ENCODE measurements around the gene ADIPOQ. TPM values are rescaled to one million over a fixed set of nuclear protein-coding genes. Genes with fewer than 3 reads are reported as not detected.
A peak's percentile ranks its signal among the peaks of the same experiment; 100 is the strongest.

Gene ADIPOQ
- not detected in 2 replicates for total RNA-seq (2016; rRNA removed; fragmentation: Illumina TruSeq; extraction: Trizol)
- total RNA-seq (2016; cell fraction: cytosol; rRNA removed; fragmentation: Illumina TruSeq; extraction: Trizol; ENCODE audit: low read depth), result not detected in 2 replicates
- not detected in 2 replicates for total RNA-seq (2016; cell fraction: insoluble cytoplasmic fraction; rRNA removed; fragmentation: Illumina TruSeq; extraction: Trizol)
- not detected in 2 replicates for total RNA-seq (2016; cell fraction: membrane; rRNA removed; fragmentation: Illumina TruSeq; extraction: Trizol)
- not detected in 2 replicates for total RNA-seq (2016; cell fraction: nucleus; rRNA removed; fragmentation: Illumina TruSeq; extraction: Trizol)
- polyA plus RNA-seq (2011; rRNA removed), result not detected in 2 replicates
- polyA plus RNA-seq (2011; cell fraction: cytosol; rRNA removed), result not detected in 2 replicates
- not detected in 2 replicates for polyA plus RNA-seq (2011; cell fraction: nucleus; rRNA removed)
- not detected in 2 replicates for polyA plus RNA-seq (2012)
- not detected in 2 replicates for polyA plus RNA-seq (2016; cell fraction: cytosol; fragmentation: Illumina TruSeq; extraction: Trizol; ENCODE audit: low read depth)
- not detected in 2 replicates for polyA plus RNA-seq (2016; cell fraction: insoluble cytoplasmic fraction; fragmentation: Illumina TruSeq; extraction: Trizol; ENCODE audit: low read depth)
- polyA plus RNA-seq (2016; cell fraction: membrane; fragmentation: Illumina TruSeq; extraction: Trizol; ENCODE audit: low read depth), result not detected in 2 replicates
- polyA plus RNA-seq (2016; cell fraction: nucleus; fragmentation: Illumina TruSeq; extraction: Trizol; ENCODE audit: insufficient read depth, low read depth), result not detected in 2 replicates
- polyA minus RNA-seq (2011; rRNA and poly(A)+ RNA removed; ENCODE audit: low replicate concordance), result not detected in 2 replicates
- polyA minus RNA-seq (2011; cell fraction: cytosol; rRNA and poly(A)+ RNA removed), result not detected in 2 replicates
- not detected in 2 replicates for polyA minus RNA-seq (2011; cell fraction: nucleus; rRNA and poly(A)+ RNA removed)
- not detected for Bru-seq, nascent RNA
- percentile 7 among the genes with signal in this experiment for BruChase-seq, experiment 1, labeled RNA remaining after a 6-hour chase
- BruChase-seq, experiment 2, labeled RNA remaining after a 2-hour chase, result percentile 9 among the genes with signal in this experiment
- long read RNA-seq, experiment 1, result 0 reads
- long read RNA-seq, experiment 2, result 0 reads

DNA sequence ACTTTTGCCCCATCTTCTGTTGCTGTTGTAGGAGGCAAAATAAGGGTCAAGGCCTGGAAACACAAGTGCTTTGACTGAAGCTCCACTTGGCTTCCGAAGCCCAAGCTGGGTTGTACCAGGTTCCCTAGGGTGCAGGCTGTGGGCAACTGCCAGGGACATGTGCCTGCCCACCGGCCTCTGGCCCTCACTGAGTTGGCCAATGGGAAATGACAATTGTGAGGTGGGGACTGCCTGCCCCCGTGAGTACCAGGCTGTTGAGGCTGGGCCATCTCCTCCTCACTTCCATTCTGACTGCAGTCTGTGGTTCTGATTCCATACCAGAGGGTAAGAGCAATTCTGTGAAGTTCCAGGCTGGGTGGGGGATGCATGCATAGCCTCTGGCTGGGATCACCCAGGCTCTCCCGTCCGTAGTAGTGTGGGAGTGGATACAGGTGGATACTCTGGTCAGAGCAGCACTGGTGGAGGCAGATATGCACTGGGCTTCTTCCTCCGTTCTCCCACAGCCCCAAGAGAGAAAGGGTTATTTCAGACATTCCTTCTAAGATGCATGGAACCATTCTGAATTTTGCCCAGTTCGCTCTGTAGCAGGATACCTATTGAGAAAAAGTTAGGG is at the start of gene ADIPOQ:
TSS of gene ADIPOQ (plus strand) at position 285 of the 613 bp plus-strand sequence. CDS start 10,349 bp downstream, outside the sequence.
- DNase-seq (ENCODE audit: low spot score) (no peak), FAIRE-seq (no peak), ATAC-seq (peak; percentile 74)
- no peaks in the 10 kb centered on the region for H4K20me1 ChIP-seq (ENCODE audit: insufficient read depth, low read length)
- no peaks in the 10 kb centered on the region for H3K36me3 ChIP-seq (replicated peaks in 1 of 2; ENCODE audit: control insufficient read depth in 1 of 2, insufficient read depth in 2 of 2, low read length in 2 of 2)
- no peaks in the 10 kb centered on the region for H3K9me3 ChIP-seq (ENCODE audit: low read length)
- ChIA-PET CTCF (ENCODE audit: low intra/inter-chr PET ratio, low total read pairs) (no interaction called here), POLR2A (no interaction called here)
- no peak within 1 kb of the TSS for H3K4me3 ChIP-seq (replicated peaks in 1 of 3; ENCODE audit: insufficient read depth in 1 of 3, low read depth in 2 of 3, low read length in 3 of 3)
- BruUV-seq (replicated peaks), result no TSS peak
- no peak within 1 kb of the TSS for H3K4me2 ChIP-seq (ENCODE audit: low read depth, low read length)
- H3K27ac ChIP-seq (ENCODE audit: extremely low read length, insufficient read depth, low read length), result no peak within 1 kb of the TSS
- H3K4me1 ChIP-seq (ENCODE audit: insufficient read depth, low read length), result peaks cover 17% of the 10 kb centered on the region
- H3K9ac ChIP-seq (ENCODE audit: insufficient read depth, low read depth, low read length), result no peak within 1 kb of the TSS
- no peak within 1 kb of the TSS for H2AFZ ChIP-seq (ENCODE audit: low read length)
- H3K27me3 ChIP-seq (ENCODE audit: control insufficient read depth in 1 of 2, insufficient read depth in 2 of 2, low read length in 2 of 2), result peaks cover 4 to 34% of the 10 kb centered on the region in 2 experiments; a peak in 3 of 5 replicates
- in situ Hi-C loops (cut with HindIII; ENCODE audit: extremely low pct_ligation_motif_present, low pct_unique_long_range_greater_than_20kb), result no loop called here
- intact Hi-C loops (cut with micrococcal nuclease; ENCODE audit: unreplicated experiment), result no loop called here
- H3K79me2 ChIP-seq (ENCODE audit: insufficient read depth, low read length), result no peaks in the 10 kb centered on the region
- WGBS (ENCODE audit: low lambda C conversion rate), result 27% methylated on average over 5 of the region's 7 CpGs
- no peak for TF ChIP-seq ZNF577 (CRISPR knock-in tag; IDR thresholded peaks at IDR 0.05; ENCODE audit: borderline replicate concordance, low read depth)
- TF ChIP-seq, protein P1, sequence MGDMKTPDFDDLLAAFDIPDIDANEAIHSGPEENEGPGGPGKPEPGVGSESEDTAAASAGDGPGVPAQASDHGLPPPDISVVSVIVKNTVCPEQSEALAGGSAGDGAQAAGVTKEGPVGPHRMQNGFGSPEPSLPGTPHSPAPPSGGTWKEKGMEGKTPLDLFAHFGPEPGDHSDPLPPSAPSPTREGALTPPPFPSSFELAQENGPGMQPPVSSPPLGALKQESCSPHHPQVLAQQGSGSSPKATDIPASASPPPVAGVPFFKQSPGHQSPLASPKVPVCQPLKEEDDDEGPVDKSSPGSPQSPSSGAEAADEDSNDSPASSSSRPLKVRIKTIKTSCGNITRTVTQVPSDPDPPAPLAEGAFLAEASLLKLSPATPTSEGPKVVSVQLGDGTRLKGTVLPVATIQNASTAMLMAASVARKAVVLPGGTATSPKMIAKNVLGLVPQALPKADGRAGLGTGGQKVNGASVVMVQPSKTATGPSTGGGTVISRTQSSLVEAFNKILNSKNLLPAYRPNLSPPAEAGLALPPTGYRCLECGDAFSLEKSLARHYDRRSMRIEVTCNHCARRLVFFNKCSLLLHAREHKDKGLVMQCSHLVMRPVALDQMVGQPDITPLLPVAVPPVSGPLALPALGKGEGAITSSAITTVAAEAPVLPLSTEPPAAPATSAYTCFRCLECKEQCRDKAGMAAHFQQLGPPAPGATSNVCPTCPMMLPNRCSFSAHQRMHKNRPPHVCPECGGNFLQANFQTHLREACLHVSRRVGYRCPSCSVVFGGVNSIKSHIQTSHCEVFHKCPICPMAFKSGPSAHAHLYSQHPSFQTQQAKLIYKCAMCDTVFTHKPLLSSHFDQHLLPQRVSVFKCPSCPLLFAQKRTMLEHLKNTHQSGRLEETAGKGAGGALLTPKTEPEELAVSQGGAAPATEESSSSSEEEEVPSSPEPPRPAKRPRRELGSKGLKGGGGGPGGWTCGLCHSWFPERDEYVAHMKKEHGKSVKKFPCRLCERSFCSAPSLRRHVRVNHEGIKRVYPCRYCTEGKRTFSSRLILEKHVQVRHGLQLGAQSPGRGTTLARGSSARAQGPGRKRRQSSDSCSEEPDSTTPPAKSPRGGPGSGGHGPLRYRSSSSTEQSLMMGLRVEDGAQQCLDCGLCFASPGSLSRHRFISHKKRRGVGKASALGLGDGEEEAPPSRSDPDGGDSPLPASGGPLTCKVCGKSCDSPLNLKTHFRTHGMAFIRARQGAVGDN (CRISPR knock-in tag; IDR thresholded peaks at IDR 0.05), result peak; percentile 22; the same call in 1 of the 2 replicates
- TF ChIP-seq ZNF333 (CRISPR knock-in tag; IDR thresholded peaks at IDR 0.05; ENCODE audit: borderline replicate concordance), result no peak
- TF ChIP-seq ZNF816 (CRISPR knock-in tag; IDR thresholded peaks at IDR 0.05; ENCODE audit: borderline replicate concordance), result no peak
- TF ChIP-seq ZSCAN30 (CRISPR knock-in tag; IDR thresholded peaks at IDR 0.05), result no peak
- no peak for TF ChIP-seq FOXC1 (CRISPR knock-in tag; IDR thresholded peaks at IDR 0.05; ENCODE audit: borderline replicate concordance)
- TF ChIP-seq RARA (CRISPR knock-in tag; IDR thresholded peaks at IDR 0.05), result peak; percentile 29; the same call in 1 of the 2 replicates
